Nephron progenitor cell (in vitro differentiated cells): Measurements from ENCODE around the gene DPYSL3.

ENCODE experiments used
- DNase-seq: peaks from one replicate; pipeline ENCODE4 v3.0.0; 2021
- H3K27ac Mint-ChIP-seq: 2 replicates; pipeline ENCODE4 v1.8.0; 2021; ENCODE audit warnings: mild to moderate bottlenecking, moderate library complexity, mixed read lengths
- H3K27me3 Mint-ChIP-seq: 2 replicates; pipeline ENCODE4 v1.8.0; 2021; ENCODE audit warnings: mild to moderate bottlenecking, low read depth, mixed read lengths; ENCODE audit not compliant: poor library complexity
- H3K36me3 Mint-ChIP-seq: 2 replicates; pipeline ENCODE4 v1.8.0; 2021; ENCODE audit warnings: low read depth, mixed read lengths
- H3K4me1 Mint-ChIP-seq: 2 replicates; pipeline ENCODE4 v1.8.0; 2021; ENCODE audit warnings: mixed read lengths
- H3K4me3 Mint-ChIP-seq: 2 replicates; pipeline ENCODE4 v1.8.0; 2021; ENCODE audit warnings: mild to moderate bottlenecking, moderate library complexity, mixed read lengths
- H3K9me3 Mint-ChIP-seq: 2 replicates; pipeline ENCODE4 v1.8.0; 2021; ENCODE audit warnings: mild to moderate bottlenecking, moderate library complexity, mixed read lengths
- TF ChIP-seq, protein P1 (sequence below): fragments of 200-600 bp; sonication (generic); IDR thresholded peaks from 2 replicates; pipeline ENCODE4 v1.5.0; 2021; ENCODE audit warnings: antibody characterized with exemption

Gene DPYSL3

DNA sequence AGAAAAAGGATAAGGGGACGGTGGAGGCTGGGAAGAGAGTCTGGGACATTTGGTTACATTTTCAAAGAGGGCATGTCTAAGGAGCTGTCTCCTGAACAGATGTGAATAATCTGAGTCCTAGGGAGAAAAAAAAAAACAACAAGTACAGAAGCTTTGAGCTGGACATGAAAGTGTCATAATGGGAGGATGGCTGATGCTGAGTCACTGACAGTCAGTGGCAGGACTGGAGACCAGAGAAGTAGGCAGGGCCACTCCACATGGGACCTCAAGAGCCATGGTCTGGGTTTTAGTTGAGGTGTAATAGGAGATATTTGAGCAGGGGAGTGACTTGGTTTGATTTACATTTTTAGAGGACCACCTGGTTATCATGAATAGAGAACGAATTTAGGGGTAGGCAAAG lies 70.6 kb downstream of the DPYSL3 start:
- H3K4me3 Mint-ChIP-seq, result no peak overlapping the region

DNA sequence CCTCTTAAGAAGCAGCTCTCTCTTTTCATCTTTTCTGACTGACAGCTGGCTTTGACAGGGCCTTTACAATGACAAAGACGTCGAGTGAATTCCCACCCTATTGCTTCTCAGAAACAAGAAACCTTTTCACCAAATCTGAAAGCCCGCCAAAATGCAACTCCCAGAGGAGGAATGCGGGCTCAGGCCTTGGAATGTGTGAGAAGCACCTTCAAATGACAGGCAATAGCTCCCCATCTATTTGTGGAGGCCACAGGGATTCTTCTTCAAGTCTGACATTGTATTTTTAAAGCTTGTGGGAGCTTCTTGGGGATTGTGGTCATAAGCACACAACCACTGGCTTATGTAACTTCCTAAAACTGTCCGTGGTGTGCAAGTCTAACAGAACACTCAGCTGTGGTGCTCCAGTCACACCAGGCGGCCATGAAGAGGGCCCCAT lies 72.7 kb downstream of the DPYSL3 start:
- no peak for DNase-seq
- Mint-ChIP-seq H3K9me3 (no peaks in the 10 kb centered on the region), H3K27ac (no peak overlapping the region), H3K36me3 (peaks cover 12% of the 10 kb centered on the region), H3K27me3 (peaks cover 5% of the 10 kb centered on the region), H3K4me3 (no peak overlapping the region), H3K4me1 (peaks cover 48% of the 10 kb centered on the region)
- TF ChIP-seq, protein P1, sequence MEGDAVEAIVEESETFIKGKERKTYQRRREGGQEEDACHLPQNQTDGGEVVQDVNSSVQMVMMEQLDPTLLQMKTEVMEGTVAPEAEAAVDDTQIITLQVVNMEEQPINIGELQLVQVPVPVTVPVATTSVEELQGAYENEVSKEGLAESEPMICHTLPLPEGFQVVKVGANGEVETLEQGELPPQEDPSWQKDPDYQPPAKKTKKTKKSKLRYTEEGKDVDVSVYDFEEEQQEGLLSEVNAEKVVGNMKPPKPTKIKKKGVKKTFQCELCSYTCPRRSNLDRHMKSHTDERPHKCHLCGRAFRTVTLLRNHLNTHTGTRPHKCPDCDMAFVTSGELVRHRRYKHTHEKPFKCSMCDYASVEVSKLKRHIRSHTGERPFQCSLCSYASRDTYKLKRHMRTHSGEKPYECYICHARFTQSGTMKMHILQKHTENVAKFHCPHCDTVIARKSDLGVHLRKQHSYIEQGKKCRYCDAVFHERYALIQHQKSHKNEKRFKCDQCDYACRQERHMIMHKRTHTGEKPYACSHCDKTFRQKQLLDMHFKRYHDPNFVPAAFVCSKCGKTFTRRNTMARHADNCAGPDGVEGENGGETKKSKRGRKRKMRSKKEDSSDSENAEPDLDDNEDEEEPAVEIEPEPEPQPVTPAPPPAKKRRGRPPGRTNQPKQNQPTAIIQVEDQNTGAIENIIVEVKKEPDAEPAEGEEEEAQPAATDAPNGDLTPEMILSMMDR, result no peak

More for the DNA sequence above, 70.6 kb downstream of the DPYSL3 start:
- TF ChIP-seq, protein P1, result no peak
- H3K4me1 Mint-ChIP-seq, result peaks cover 40% of the 10 kb centered on the region
- DNase-seq, result no peak
- no peaks in the 10 kb centered on the region for H3K9me3 Mint-ChIP-seq
- H3K27me3 Mint-ChIP-seq, result peaks cover 5% of the 10 kb centered on the region
- no peak overlapping the region for H3K27ac Mint-ChIP-seq
- peaks cover 15% of the 10 kb centered on the region for H3K36me3 Mint-ChIP-seq

DNA sequence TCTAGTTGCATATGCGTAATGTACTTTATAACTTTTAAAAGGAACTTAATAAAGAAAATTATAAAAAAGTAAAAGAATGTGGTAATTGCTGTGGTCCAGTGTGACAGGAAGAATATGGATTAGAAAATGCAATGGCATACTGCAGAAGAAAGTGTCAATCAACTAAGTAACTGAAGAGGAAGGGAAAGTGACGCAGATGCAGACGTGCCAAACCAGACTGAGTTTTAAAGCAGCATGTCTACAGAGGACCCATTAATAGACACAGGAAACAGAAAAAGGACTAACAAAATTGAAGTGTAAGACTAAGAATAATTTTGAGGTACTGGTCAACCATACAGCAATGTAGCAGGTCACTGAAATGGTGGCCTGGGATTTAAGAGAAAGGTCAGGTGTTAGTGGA lies 73.3 kb downstream of the DPYSL3 start:
- H3K9me3 Mint-ChIP-seq, result no peaks in the 10 kb centered on the region
- H3K36me3 Mint-ChIP-seq, result peaks cover 10% of the 10 kb centered on the region
- TF ChIP-seq, protein P1, result no peak
- peaks cover 48% of the 10 kb centered on the region for H3K4me1 Mint-ChIP-seq
- no peak for DNase-seq
- no peak overlapping the region for H3K4me3 Mint-ChIP-seq
- no peak overlapping the region for H3K27ac Mint-ChIP-seq
- peaks cover 5% of the 10 kb centered on the region for H3K27me3 Mint-ChIP-seq

DNA sequence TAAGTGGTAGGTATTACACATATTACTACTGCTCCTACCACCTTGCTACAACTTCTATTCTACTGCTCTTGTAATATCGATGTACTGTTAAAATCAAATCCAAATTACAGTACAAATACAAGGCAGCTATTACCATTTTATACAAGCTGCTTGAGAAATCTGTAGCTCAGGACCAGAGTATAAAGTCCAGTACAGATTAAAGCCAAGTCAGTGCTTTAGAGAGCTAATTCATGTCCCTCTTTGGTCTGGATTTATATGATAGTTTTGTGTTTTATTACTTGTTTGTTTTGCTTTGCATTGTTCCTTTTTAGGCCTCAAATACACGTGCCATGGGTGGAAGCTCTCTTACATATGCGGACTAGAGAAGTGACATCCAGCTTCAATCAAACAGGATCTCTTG lies 75.8 kb downstream of the DPYSL3 start:
- H3K27me3 Mint-ChIP-seq, result peaks cover 5% of the 10 kb centered on the region
- no peak overlapping the region for H3K4me3 Mint-ChIP-seq
- peaks cover 35% of the 10 kb centered on the region for H3K4me1 Mint-ChIP-seq
- no peak for DNase-seq
- TF ChIP-seq, protein P1, result no peak
- H3K36me3 Mint-ChIP-seq, result peaks cover 4% of the 10 kb centered on the region
- H3K27ac Mint-ChIP-seq, result no peak overlapping the region
- H3K9me3 Mint-ChIP-seq, result no peaks in the 10 kb centered on the region

DNA sequence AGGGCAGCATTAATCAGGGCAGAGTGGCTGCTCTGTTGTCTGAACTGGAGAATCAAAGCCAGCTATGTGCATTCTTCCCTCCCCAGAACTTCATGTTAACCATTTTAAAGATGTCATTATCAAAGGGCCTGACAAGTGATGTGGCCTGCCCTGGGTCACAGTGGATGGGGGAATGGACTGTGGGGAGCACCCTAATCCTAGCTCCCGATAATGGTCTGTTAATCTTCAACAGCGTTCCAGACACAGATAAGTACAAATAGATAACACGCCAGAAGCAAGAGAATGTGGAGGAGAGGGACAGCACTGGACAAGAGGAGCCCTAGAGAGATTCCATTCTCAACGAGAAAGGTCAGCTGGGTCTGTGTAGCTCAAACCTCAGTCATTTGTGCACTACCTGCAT lies 77.5 kb downstream of the DPYSL3 start:
- Mint-ChIP-seq H3K36me3 (peaks cover 4% of the 10 kb centered on the region), H3K27ac (peak overlapping the region; percentile 95), H3K4me3 (no peak overlapping the region), H3K9me3 (no peaks in the 10 kb centered on the region), H3K27me3 (no peaks in the 10 kb centered on the region), H3K4me1 (peaks cover 33% of the 10 kb centered on the region)
- TF ChIP-seq, protein P1, result no peak
- DNase-seq, result no peak

DNA sequence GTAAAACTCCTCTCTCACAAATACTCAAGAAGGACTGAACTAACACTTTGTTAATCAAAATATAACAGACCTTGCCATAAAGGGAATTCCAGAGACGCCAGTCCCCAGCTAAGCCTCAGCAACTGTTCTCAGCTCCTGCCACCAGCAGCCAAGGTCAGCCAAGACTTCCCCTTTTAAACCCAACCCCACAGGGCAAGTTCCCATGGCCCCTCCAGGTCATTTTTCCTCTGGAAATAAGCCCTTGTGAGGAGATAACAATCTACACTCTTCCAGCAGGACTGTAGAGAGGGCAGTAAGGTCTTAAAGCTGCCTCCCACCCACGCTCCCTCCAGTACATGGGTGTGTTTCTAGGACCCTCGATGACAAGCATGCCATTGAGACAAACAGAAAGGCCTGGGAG lies 78.3 kb downstream of the DPYSL3 start:
- TF ChIP-seq, protein P1, result no peak
- Mint-ChIP-seq H3K9me3 (no peaks in the 10 kb centered on the region), H3K27me3 (no peaks in the 10 kb centered on the region), H3K27ac (peak overlapping the region; percentile 95), H3K4me1 (peaks cover 33% of the 10 kb centered on the region), H3K4me3 (no peak overlapping the region), H3K36me3 (peaks cover 9% of the 10 kb centered on the region)
- DNase-seq, result no peak
